ENCODE results near the gene PKP3. TPM values are rescaled to one million over a fixed set of nuclear protein-coding genes. Genes with fewer than 3 reads are reported as not detected.

PKP3 gene
- total RNA-seq, 4 donors from 2014 or later: 0.46 to 5.1 (median 1.5) TPM; not detected in 1

GRCh38 chr11:416757-417621 is 23.0 kb downstream of the PKP3 start:
- intact Hi-C loops (cut with DNase I; ENCODE audit: low total_unique reads): no loop called here
- Histone ChIP-seq H3K27ac (peak overlapping the region; percentile 65 to 66), H3K4me1 (peaks cover 0 to 10% of the 10 kb centered on the region in 2 donors), H3K9me3 (no peaks in the 10 kb centered on the region), H3K27me3 (peaks cover 3 to 4% of the 10 kb centered on the region in 2 donors), H3K36me3 (no peaks in the 10 kb centered on the region), H3K4me3 (peak overlapping the region; percentile 22 to 30)
- TF ChIP-seq CTCF (IDR thresholded peaks at IDR 0.05): no peak
- no peak for TF ChIP-seq POLR2A (IDR thresholded peaks at IDR 0.05)
- DNase-seq: no peak

GRCh38 chr11:417652-418342 is 23.8 kb downstream of the PKP3 start:
- Histone ChIP-seq H3K27ac (no peak overlapping the region), H3K27me3 (peaks cover 3 to 4% of the 10 kb centered on the region in 2 donors), H3K36me3 (no peaks in the 10 kb centered on the region), H3K4me1 (peaks cover 0 to 10% of the 10 kb centered on the region in 2 donors), H3K9me3 (no peaks in the 10 kb centered on the region), H3K4me3 (peak overlapping the region in 1 of 2 donors; percentile 30)
- intact Hi-C loops (cut with DNase I; ENCODE audit: low total_unique reads): no loop called here
- no peak for DNase-seq
- no peak for TF ChIP-seq POLR2A (IDR thresholded peaks at IDR 0.05)
- no peak for TF ChIP-seq CTCF (IDR thresholded peaks at IDR 0.05)

GRCh38 chr11:418343-419247 is 24.6 kb downstream of the PKP3 start:
- intact Hi-C loops (cut with DNase I; ENCODE audit: low total_unique reads): no loop called here
- TF ChIP-seq CTCF (IDR thresholded peaks at IDR 0.05) (no peak), POLR2A (IDR thresholded peaks at IDR 0.05) (no peak)
- H3K27me3 ChIP-seq: peaks cover 3 to 4% of the 10 kb centered on the region in 2 donors

GRCh38 chr11:419248-420005 is 25.4 kb downstream of the PKP3 start:
- H3K36me3 ChIP-seq: no peaks in the 10 kb centered on the region
- no peaks in the 10 kb centered on the region for H3K9me3 ChIP-seq
- no peak overlapping the region for H3K4me3 ChIP-seq
- H3K27me3 ChIP-seq: peaks cover 3 to 4% of the 10 kb centered on the region in 2 donors
- intact Hi-C loops (cut with DNase I; ENCODE audit: low total_unique reads): no loop called here
- H3K4me1 ChIP-seq: peaks cover 0 to 10% of the 10 kb centered on the region in 2 donors
- DNase-seq: no peak
- TF ChIP-seq CTCF (IDR thresholded peaks at IDR 0.05): no peak
- TF ChIP-seq POLR2A (IDR thresholded peaks at IDR 0.05): no peak
- no peak overlapping the region for H3K27ac ChIP-seq

More at GRCh38 chr11:418343-419247, 24.6 kb downstream of the PKP3 start:
- H3K9me3 ChIP-seq: no peaks in the 10 kb centered on the region
- H3K27ac ChIP-seq: no peak overlapping the region
- H3K4me3 ChIP-seq: no peak overlapping the region
- H3K36me3 ChIP-seq: no peaks in the 10 kb centered on the region
- peaks cover 0 to 10% of the 10 kb centered on the region in 2 donors for H3K4me1 ChIP-seq
- DNase-seq: no peak
